H9 (cell line): ENCODE results near the gene FHOD3. TPM values are rescaled to one million over a fixed set of nuclear protein-coding genes. Genes with fewer than 3 reads are reported as not detected.

Source experiments
- DNase-seq: peaks from one replicate; pipeline ENCODE4 v3.0.0-alpha.2; 2017
- H2AFZ ChIP-seq: one replicate; pipeline ENCODE4 v1.6.1; 2013; ENCODE audit warnings: mild to moderate bottlenecking, low read length, control low read depth, moderate library complexity
- H2AK5ac ChIP-seq: 2 replicates; pipeline ENCODE4 v1.6.1; 2013; ENCODE audit warnings: low read length, control low read depth, mixed read lengths; ENCODE audit not compliant: insufficient read length
- H2BK120ac ChIP-seq: one replicate; pipeline ENCODE4 v1.6.1; 2013; ENCODE audit warnings: low read depth, mild to moderate bottlenecking, low read length, control low read depth, inconsistent platforms; ENCODE audit not compliant: poor library complexity, severe bottlenecking
- H2BK12ac ChIP-seq: 2 replicates; pipeline ENCODE4 v1.6.1; 2013; ENCODE audit warnings: low read length, control low read depth, mixed read lengths, low read depth; ENCODE audit not compliant: insufficient read length
- H2BK15ac ChIP-seq: 2 replicates; pipeline ENCODE4 v1.6.1; 2013; ENCODE audit warnings: low read depth, low read length, control low read depth
- H2BK20ac ChIP-seq: one replicate; pipeline ENCODE4 v1.6.1; 2013; ENCODE audit warnings: low read depth, mild to moderate bottlenecking, low read length, control low read depth, inconsistent platforms; ENCODE audit not compliant: poor library complexity, severe bottlenecking
- H2BK5ac ChIP-seq: 2 replicates; pipeline ENCODE4 v1.6.1; 2013; ENCODE audit warnings: low read length, control low read depth, mixed read lengths; ENCODE audit not compliant: insufficient read length
- H3K14ac ChIP-seq: 2 replicates; pipeline ENCODE4 v1.6.1; 2013; ENCODE audit warnings: low read length, control low read depth; ENCODE audit not compliant: insufficient read depth
- H3K18ac ChIP-seq: 2 replicates; pipeline ENCODE4 v1.6.1; 2013; ENCODE audit warnings: low read depth, mild to moderate bottlenecking, mixed read lengths, low read length, control low read depth; ENCODE audit not compliant: insufficient read length
- H3K23ac ChIP-seq: 2 replicates; pipeline ENCODE4 v1.6.1; 2013; ENCODE audit warnings: low read length, control low read depth, mixed read lengths, low read depth; ENCODE audit not compliant: insufficient read length
- H3K23me2 ChIP-seq: 2 replicates; pipeline ENCODE4 v1.6.1; 2013; ENCODE audit warnings: low read depth, mild to moderate bottlenecking, mixed read lengths, low read length, control low read depth; ENCODE audit not compliant: insufficient read length, poor library complexity, severe bottlenecking
- H3K27ac ChIP-seq: 2 replicates; pipeline ENCODE4 v1.5.1; 2013; ENCODE audit warnings: low read length, control low read depth, mixed read lengths, low read depth; ENCODE audit not compliant: insufficient read length
- H3K27me3 ChIP-seq: 2 replicates; pipeline ENCODE4 v1.6.1; 2013; ENCODE audit warnings: low read length, control low read depth, inconsistent platforms; ENCODE audit not compliant: insufficient read depth
- H3K4ac ChIP-seq: 2 replicates; pipeline ENCODE4 v1.6.1; 2013; ENCODE audit warnings: low read depth, mild to moderate bottlenecking, control low read depth, inconsistent platforms, low read length, moderate library complexity
- H3K4me1 ChIP-seq: 2 replicates; pipeline ENCODE4 v1.6.1; 2013; ENCODE audit warnings: low read length, control low read depth, inconsistent platforms; ENCODE audit not compliant: insufficient read depth
- H3K4me2 ChIP-seq: 2 replicates; pipeline ENCODE4 v1.6.1; 2013; ENCODE audit warnings: low read length, control low read depth, mixed read lengths; ENCODE audit not compliant: insufficient read length, insufficient read depth
- H3K56ac ChIP-seq: 2 replicates; pipeline ENCODE4 v1.6.1; 2013; ENCODE audit warnings: low read depth, mild to moderate bottlenecking, mixed read lengths, low read length, control low read depth; ENCODE audit not compliant: insufficient read length
- H3K79me1 ChIP-seq: 2 replicates; pipeline ENCODE4 v1.6.1; 2013; ENCODE audit warnings: low read depth, mild to moderate bottlenecking, moderate library complexity, low read length, control low read depth, inconsistent platforms; ENCODE audit not compliant: insufficient read depth, poor library complexity, severe bottlenecking
- H3K79me2 ChIP-seq: 2 replicates; pipeline ENCODE4 v1.6.1; 2013; ENCODE audit warnings: low read length, control low read depth, inconsistent platforms; ENCODE audit not compliant: insufficient read depth
- H3K9ac ChIP-seq: 2 replicates; pipeline ENCODE4 v1.6.1; 2013; ENCODE audit warnings: low read length, control low read depth, mixed read lengths; ENCODE audit not compliant: insufficient read length; ENCODE audit errors: extremely low read depth
- H3K9me3 ChIP-seq: one replicate; pipeline ENCODE4 v1.6.1; 2013; ENCODE audit warnings: low read depth, low read length, inconsistent platforms; ENCODE audit not compliant: control insufficient read depth
- H3T11ph ChIP-seq: one replicate; pipeline ENCODE4 v1.6.1; 2013; ENCODE audit warnings: mild to moderate bottlenecking, low read length, control low read depth, inconsistent platforms
- H4K20me1 ChIP-seq: one replicate; pipeline ENCODE4 v1.6.1; 2013; ENCODE audit not compliant: control insufficient read depth, insufficient read length, insufficient read depth
- H4K5ac ChIP-seq: 2 replicates; pipeline ENCODE4 v1.6.1; 2013; ENCODE audit warnings: low read depth, mild to moderate bottlenecking, mixed read lengths, low read length, control low read depth; ENCODE audit not compliant: insufficient read length
- H4K8ac ChIP-seq: replicated peaks from 2 replicates; pipeline ENCODE4 v1.6.1; 2013; ENCODE audit warnings: low read length, control low read depth, mixed read lengths, low read depth; ENCODE audit not compliant: insufficient read length
- H4K91ac ChIP-seq: 2 replicates; pipeline ENCODE4 v1.6.1; 2013; ENCODE audit warnings: low read depth, mild to moderate bottlenecking, moderate library complexity, mixed read lengths, low read length, control low read depth; ENCODE audit not compliant: insufficient read length
- H3K27ac Mint-ChIP-seq, 3 experiments: 2 replicates in 2 of 3; 3 replicates in 1 of 3; pipeline ENCODE4 v1.8.0; 2020 to 2021; ENCODE audit warnings: mixed read lengths in 3 of 3, mild to moderate bottlenecking in 1 of 3, moderate library complexity in 1 of 3
- H3K27me3 Mint-ChIP-seq: 2 replicates; pipeline ENCODE4 v1.8.0; 2021; ENCODE audit warnings: low read depth, mild to moderate bottlenecking, moderate library complexity, mixed read lengths
- H3K36me3 Mint-ChIP-seq, 3 experiments: 2 replicates in 2 of 3; 3 replicates in 1 of 3; pipeline ENCODE4 v1.8.0; 2020 to 2021; ENCODE audit warnings: low read depth in 3 of 3, mixed read lengths in 3 of 3; ENCODE audit not compliant: insufficient read depth in 1 of 3
- H3K4me1 Mint-ChIP-seq, 2 experiments: 2 replicates each; pipeline ENCODE4 v1.8.0; 2020; ENCODE audit warnings: mixed read lengths in 2 of 2
- H3K4me3 Mint-ChIP-seq, 2 experiments: 2 replicates in 1 of 2; 3 replicates in 1 of 2; pipeline ENCODE4 v1.8.0; 2020 to 2021; ENCODE audit warnings: mild to moderate bottlenecking in 2 of 2, mixed read lengths in 2 of 2, moderate library complexity in 1 of 2
- H3K9me3 Mint-ChIP-seq, 2 experiments: 2 replicates in 1 of 2; 3 replicates in 1 of 2; pipeline ENCODE4 v1.8.0; 2020; ENCODE audit warnings: mild to moderate bottlenecking in 2 of 2, mixed read lengths in 2 of 2, moderate library complexity in 1 of 2
- CTCF ChIP-seq: fragments of 200-600 bp; sonication (generic); conservative IDR thresholded peaks from 3 replicates; pipeline ENCODE4 v1.8.0; 2021; ENCODE audit warnings: antibody characterized with exemption, mild to moderate bottlenecking
- WGBS: extraction: QIAGEN DNeasy Blood & Tissue Kit; methylation state at CpG from one replicate; pipeline ENCODE4 v1.1.7; 2013; ENCODE audit warnings: missing lambda C conversion rate, low lambda C conversion rate, mixed read lengths; ENCODE audit not compliant: insufficient read length; ENCODE audit errors: extremely low coverage; 5-methylcytosine and 5-hydroxymethylcytosine counted together
- total RNA-seq: library from RNA; stranded (reverse); gene quantifications from 2 replicates; pipeline ENCODE4 v1.2.1, GENCODE V29; 2021

FHOD3 gene
- total RNA-seq, 1 experiment from 2014 or later, result 8.0 TPM

- H3K27ac ChIP-seq, result no peak overlapping the region
- no peak overlapping the region for H2AK5ac ChIP-seq
- H3K18ac ChIP-seq, result no peak overlapping the region
- no peak overlapping the region for H2AFZ ChIP-seq
- H2BK20ac ChIP-seq, result no peak overlapping the region
- H3T11ph ChIP-seq, result no peak overlapping the region
- H2BK120ac ChIP-seq, result no peak overlapping the region
- Mint-ChIP-seq H3K27ac (peak overlapping the region in 2 of 3 experiments; percentile 30 to 61; a peak in 4 of 7 replicates), H3K4me3 (no peak overlapping the region), H3K36me3 (no peaks in the 10 kb centered on the region; a peak in 1 of 7 replicates), H3K4me1 (peaks cover 49 to 60% of the 10 kb centered on the region in 2 experiments), H3K27me3 (no peaks in the 10 kb centered on the region), H3K9me3 (no peaks in the 10 kb centered on the region)
- H3K79me2 ChIP-seq, result no peaks in the 10 kb centered on the region
- H3K56ac ChIP-seq, result no peak overlapping the region
- H2BK12ac ChIP-seq, result no peak overlapping the region
- H3K4ac ChIP-seq, result no peak overlapping the region
- no peaks in the 10 kb centered on the region for H3K27me3 ChIP-seq
- no peak for TF ChIP-seq CTCF
- H3K4me1 ChIP-seq, result peaks cover 5% of the 10 kb centered on the region; the same call in 1 of the 2 replicates
- no peaks in the 10 kb centered on the region for H4K20me1 ChIP-seq
- no peak for DNase-seq
- H4K5ac ChIP-seq, result no peak overlapping the region
- H3K23me2 ChIP-seq, result no peaks in the 10 kb centered on the region
- WGBS, result no CpG with 5 or more reads among the region's 15 CpGs
- no peak overlapping the region for H4K91ac ChIP-seq
- H3K9me3 ChIP-seq, result no peaks in the 10 kb centered on the region
- no peak overlapping the region for H2BK5ac ChIP-seq
- no peak overlapping the region for H3K23ac ChIP-seq
- H3K9ac ChIP-seq, result no peak overlapping the region
- no peaks in the 10 kb centered on the region for H3K79me1 ChIP-seq
- H4K8ac ChIP-seq, result no peak overlapping the region
- H3K14ac ChIP-seq, result no peak overlapping the region
- H2BK15ac ChIP-seq, result no peak overlapping the region
- H3K4me2 ChIP-seq, result no peak overlapping the region
These were observed 154.1 kb downstream of the FHOD3 start for GRCh38 chr18:36451454-36452251.
